H1 (cell line): Measurements from ENCODE around the gene CORT. TPM values are rescaled to one million over a fixed set of nuclear protein-coding genes. Genes with fewer than 3 reads are reported as not detected.

ENCODE experiments used
- CTCF ChIA-PET: fragments of 300-600 bp; sonication (Branson Sonifier 250); formaldehyde crosslinking; loops from one replicate; lab custom pipeline; 2021; ENCODE audit not compliant: partially characterized antibody; lab: Charles Lee
- POLR2A ChIA-PET: fragments of 300-600 bp; sonication (Branson Sonifier 250); formaldehyde crosslinking; loops from one replicate; lab custom pipeline; 2021; ENCODE audit warnings: inconsistent platforms; ENCODE audit not compliant: partially characterized antibody; lab: Charles Lee
- DNase-seq, 2 experiments: peaks; one replicate each; pipeline versions ENCODE4 v3.0.0 to v3.0.0-alpha.2; 2010 to 2022; ENCODE audit warnings: low spot score in 2 of 2, low read depth in 1 of 2, mixed read lengths in 1 of 2
- FAIRE-seq: peaks from 2 replicates; lab custom pipeline; 2011; peaks lifted over from hg19 to GRCh38; lab: Jason Lieb, UNC
- H2AFZ ChIP-seq: 2 replicates; pipeline ENCODE4 v1.8.1; 2012; ENCODE audit warnings: low read length, inconsistent platforms
- H2AK5ac ChIP-seq: 2 replicates; pipeline ENCODE4 v1.6.1; 2013; ENCODE audit warnings: low read depth, low read length
- H2BK120ac ChIP-seq: replicated peaks from 2 replicates; pipeline ENCODE3; 2013; ENCODE audit warnings: low read depth, low read length, inconsistent platforms
- H2BK12ac ChIP-seq: 2 replicates; pipeline ENCODE4 v1.6.1; 2013; ENCODE audit warnings: low read depth, low read length
- H2BK15ac ChIP-seq: 2 replicates; pipeline ENCODE4 v1.6.1; 2013; ENCODE audit warnings: low read length
- H2BK20ac ChIP-seq: 2 replicates; pipeline ENCODE4 v1.6.1; 2013; ENCODE audit warnings: low read length
- H2BK5ac ChIP-seq: 2 replicates; pipeline ENCODE4 v1.6.1; 2013; ENCODE audit warnings: low read depth, low read length
- H3K14ac ChIP-seq: 2 replicates; pipeline ENCODE4 v1.6.1; 2013; ENCODE audit warnings: inconsistent platforms; ENCODE audit not compliant: insufficient read length
- H3K18ac ChIP-seq: 2 replicates; pipeline ENCODE4 v1.6.1; 2013; ENCODE audit warnings: low read length; ENCODE audit errors: extremely low read depth
- H3K23ac ChIP-seq: 2 replicates; pipeline ENCODE4 v1.6.1; 2013; ENCODE audit warnings: inconsistent platforms; ENCODE audit not compliant: insufficient read length
- H3K23me2 ChIP-seq: 2 replicates; pipeline ENCODE4 v1.6.1; 2013; ENCODE audit warnings: low read depth, low read length
- H3K27ac ChIP-seq: 2 replicates; pipeline ENCODE4 v1.6.1; 2011; ENCODE audit warnings: low read depth, low read length, inconsistent platforms
- H3K27me3 ChIP-seq, 4 experiments: replicated peaks in 1 of 4; 1 replicate in 1 of 4; 2 replicates in 3 of 4; pipeline versions ENCODE4 v1.6.1 to v1.8.1; 2011 to 2013; ENCODE audit warnings: low read length in 3 of 4, mild to moderate bottlenecking in 3 of 4, inconsistent platforms in 2 of 4, mixed read lengths in 2 of 4, moderate library complexity in 1 of 4; ENCODE audit not compliant: control insufficient read depth in 3 of 4, insufficient read depth in 3 of 4; ENCODE audit errors: extremely low read depth in 1 of 4
- H3K36me3 ChIP-seq, 4 experiments: 2 replicates each; pipeline versions ENCODE4 v1.6.1 to v1.8.1; 2011 to 2013; ENCODE audit warnings: mild to moderate bottlenecking in 4 of 4, low read length in 3 of 4, moderate library complexity in 2 of 4, control low read depth in 1 of 4, inconsistent platforms in 1 of 4; ENCODE audit not compliant: insufficient read depth in 4 of 4, control insufficient read depth in 2 of 4
- H3K4ac ChIP-seq: replicated peaks from 2 replicates; pipeline ENCODE3; 2013; ENCODE audit warnings: low read length, low read depth, mixed read lengths, inconsistent platforms; ENCODE audit not compliant: insufficient read length
- H3K4me1 ChIP-seq, 4 experiments: replicated peaks in 1 of 4; 1 replicate in 1 of 4; 2 replicates in 3 of 4; pipeline versions ENCODE4 v1.6.1 to v1.8.1; 2011 to 2013; ENCODE audit warnings: low read length in 3 of 4, inconsistent platforms in 2 of 4, mixed read lengths in 1 of 4; ENCODE audit not compliant: insufficient read depth in 4 of 4, control insufficient read depth in 3 of 4
- H3K4me2 ChIP-seq, 2 experiments: 2 replicates each; pipeline versions ENCODE4 v1.6.1 to v1.8.1; 2011 to 2013; ENCODE audit warnings: low read depth in 2 of 2, low read length in 2 of 2, control low read depth in 1 of 2, inconsistent platforms in 1 of 2, mild to moderate bottlenecking in 1 of 2; ENCODE audit not compliant: insufficient read depth in 1 of 2
- H3K4me3 ChIP-seq, 4 experiments: fragments of 200-600, 300-600 bp in 1 of 4; sonication (generic), shearing (Covaris generic), sonication (Bioruptor Twin) in 1 of 4; 2 replicates each; pipeline versions ENCODE4 v1.5.1 to v1.8.1; 2011 to 2016; ENCODE audit warnings: low read length in 4 of 4, low read depth in 3 of 4, control low read depth in 2 of 4, inconsistent platforms in 2 of 4, mild to moderate bottlenecking in 2 of 4, mixed read lengths in 1 of 4, moderate library complexity in 1 of 4; ENCODE audit not compliant: insufficient read depth in 2 of 4; ENCODE audit errors: extremely low read depth in 1 of 4
- H3K56ac ChIP-seq: replicated peaks from 2 replicates; pipeline ENCODE3; 2013; ENCODE audit warnings: low read depth, mild to moderate bottlenecking, mixed read lengths, low read length, inconsistent platforms; ENCODE audit not compliant: insufficient read length
- H3K79me1 ChIP-seq: 2 replicates; pipeline ENCODE4 v1.6.1; 2013; ENCODE audit warnings: low read depth, low read length, control low read depth
- H3K79me2 ChIP-seq, 2 experiments: 2 replicates each; pipeline versions ENCODE4 v1.6.1 to v1.8.1; 2012 to 2013; ENCODE audit warnings: low read length in 2 of 2, mild to moderate bottlenecking in 2 of 2, inconsistent platforms in 1 of 2; ENCODE audit not compliant: insufficient read depth in 2 of 2, control insufficient read depth in 1 of 2
- H3K9ac ChIP-seq, 4 experiments: replicated peaks in 1 of 4; 1 replicate in 1 of 4; 2 replicates in 3 of 4; pipeline versions ENCODE4 v1.6.1 to v1.8.1; 2011 to 2013; ENCODE audit warnings: low read depth in 3 of 4, low read length in 3 of 4, control low read depth in 2 of 4, mild to moderate bottlenecking in 2 of 4, moderate library complexity in 2 of 4, inconsistent platforms in 1 of 4; ENCODE audit errors: extremely low read depth in 1 of 4
- H3K9me3 ChIP-seq, 2 experiments: 2 replicates each; pipeline versions ENCODE4 v1.6.1 to v1.8.1; 2012 to 2013; ENCODE audit warnings: mild to moderate bottlenecking in 2 of 2, moderate library complexity in 2 of 2, control low read depth in 1 of 2, inconsistent platforms in 1 of 2, low read depth in 1 of 2, low read length in 1 of 2, mixed read lengths in 1 of 2; ENCODE audit not compliant: insufficient read depth in 2 of 2
- H4K20me1 ChIP-seq, 2 experiments: replicated peaks in 1 of 2; 2 replicates each; pipeline versions ENCODE3 to v1.8.1; 2011 to 2013; ENCODE audit warnings: inconsistent platforms in 2 of 2, low read length in 2 of 2, mild to moderate bottlenecking in 1 of 2; ENCODE audit not compliant: insufficient read depth in 2 of 2, control insufficient read depth in 1 of 2
- H4K5ac ChIP-seq: 2 replicates; pipeline ENCODE4 v1.6.1; 2013; ENCODE audit warnings: low read length, low read depth, mixed read lengths, inconsistent platforms; ENCODE audit not compliant: insufficient read length
- H4K8ac ChIP-seq: 2 replicates; pipeline ENCODE4 v1.8.0; 2013; ENCODE audit warnings: mild to moderate bottlenecking, moderate library complexity, low read length, inconsistent platforms; ENCODE audit not compliant: insufficient read depth; ENCODE audit errors: extremely low read depth
- H4K91ac ChIP-seq: replicated peaks from 2 replicates; pipeline ENCODE3; 2013; ENCODE audit warnings: low read length, mixed read lengths, inconsistent platforms; ENCODE audit not compliant: insufficient read length
- CHD2 ChIP-seq: IDR thresholded peaks from 2 replicates; pipeline ENCODE4 v1.6.1; 2012; ENCODE audit warnings: low read length, improper control_type of control experiment
- EP300 ChIP-seq, 2 experiments: IDR thresholded peaks; 1 replicate in 1 of 2; 2 replicates in 1 of 2; pipeline ENCODE4 v1.6.1; 2011 to 2012; ENCODE audit warnings: low read depth in 2 of 2, low read length in 2 of 2, mild to moderate bottlenecking in 2 of 2, borderline replicate concordance in 1 of 2, inconsistent platforms in 1 of 2, moderate library complexity in 1 of 2
- GABPA ChIP-seq: IDR thresholded peaks from 2 replicates; pipeline ENCODE4 v1.6.1; 2011; ENCODE audit warnings: mild to moderate bottlenecking, low read length, moderate library complexity, borderline replicate concordance; ENCODE audit not compliant: insufficient read depth
- GTF2F1 ChIP-seq: IDR thresholded peaks from 2 replicates; pipeline ENCODE4 v1.6.1; 2012; ENCODE audit warnings: low read depth, low read length, improper control_type of control experiment, borderline replicate concordance
- HDAC6 ChIP-seq: IDR thresholded peaks from one replicate; pipeline ENCODE4 v1.7.1; 2012; ENCODE audit warnings: low read depth, mild to moderate bottlenecking, inconsistent platforms, low read length, moderate library complexity
- KDM4A ChIP-seq: IDR thresholded peaks from one replicate; pipeline ENCODE4 v1.7.1; 2012; ENCODE audit warnings: low read depth, mild to moderate bottlenecking, moderate library complexity, low read length, inconsistent platforms; ENCODE audit not compliant: severe bottlenecking
- PHF8 ChIP-seq: fragments of 200-600 bp; sonication (generic); conservative IDR thresholded peaks from 2 replicates; pipeline ENCODE4 v1.7.1; 2012; ENCODE audit warnings: low read depth, mild to moderate bottlenecking, inconsistent platforms, low read length, moderate library complexity
- POLR2AphosphoS5 ChIP-seq: IDR thresholded peaks from 2 replicates; pipeline ENCODE4 v1.6.1; 2011; ENCODE audit warnings: low read depth, low read length
- RBBP5 ChIP-seq: IDR thresholded peaks from 2 replicates; pipeline ENCODE4 v1.7.1; 2012; ENCODE audit warnings: low read depth, mild to moderate bottlenecking, inconsistent platforms, low read length, moderate library complexity, borderline replicate concordance
- RNF2 ChIP-seq: fragments of 200-900, 300-1000 bp; sonication (generic); IDR thresholded peaks from 2 replicates; pipeline ENCODE4 v1.7.1; 2016; ENCODE audit warnings: borderline replicate concordance, low read depth, mild to moderate bottlenecking, antibody characterized with exemption, low read length; ENCODE audit not compliant: poor library complexity, severe bottlenecking; ENCODE audit errors: missing control alignments
- SIX5 ChIP-seq: IDR thresholded peaks from 2 replicates; pipeline ENCODE4 v1.6.1; 2011; ENCODE audit warnings: mild to moderate bottlenecking, low read depth, low read length
- TAF7 ChIP-seq: optimal IDR thresholded peaks from 2 replicates; pipeline ENCODE3; 2011; ENCODE audit warnings: low read depth, mild to moderate bottlenecking, inconsistent platforms, low read length, moderate library complexity, borderline replicate concordance
- ZNF274 ChIP-seq: IDR thresholded peaks from 2 replicates; pipeline ENCODE4 v1.7.0; 2012; ENCODE audit warnings: low read length, borderline replicate concordance; ENCODE audit errors: extremely low read depth
- WGBS, 2 experiments: shearing (Covaris generic) in 1 of 2; methylation state at CpG; one replicate each; pipeline versions ENCODE4 v1.1.6 to v1.1.7; 2013 to 2015; ENCODE audit warnings: low lambda C conversion rate in 2 of 2, mixed read lengths in 2 of 2, inconsistent platforms in 1 of 2, low coverage in 1 of 2, missing lambda C conversion rate in 1 of 2; ENCODE audit not compliant: insufficient replicate concordance in 2 of 2, insufficient coverage in 1 of 2, insufficient read length in 1 of 2; ENCODE audit errors: extremely low coverage in 1 of 2, missing lambda C conversion rate in 1 of 2; 5-methylcytosine and 5-hydroxymethylcytosine counted together
- polyA plus RNA-seq, 7 experiments: library from polyadenylated mRNA; depleted of rRNA in 3 of 7; stranded (reverse) in 5 of 7; unstranded in 2 of 7; fragments of >200 nt in 5 of 7; fragments of 200-250 nt in 2 of 7; gene quantifications; 1 replicate in 5 of 7; 2 replicates in 1 of 7; 4 replicates in 1 of 7; pipeline versions ENCODE4 v1.2.1 to v1.2.3, GENCODE V29; 2011 to 2013; ENCODE audit warnings: missing spikeins in 2 of 7, mixed read lengths in 2 of 7
- total RNA-seq: library from RNA; stranded (reverse); fragmentation: NEBNext Ultra II Directional; extraction: Animal tissue kit (Norgen Biotek cat#: 25700); gene quantifications from 2 replicates; pipeline ENCODE4 v1.2.1, GENCODE V29; 2021

CORT gene
- total and polyA plus RNA-seq, 2 of the 8 experiments (the other 6 are each of a cell fraction or from before 2014, with no cell fraction given), result 0.15 to 0.30 TPM

- H3K27me3 ChIP-seq, result no peaks in the 10 kb centered on the region
- POLR2A ChIA-PET, result interaction anchor here (0.9 to 2.1 kb wide), 4 partner anchors 9 to 24 kb away, joined by 6 to 7 read pairs (median 6); partner anchors contain the start of genes CENPS and PEX14
- H3K4me1 ChIP-seq, result peaks cover 0 to 9% (median 5%) of the 10 kb centered on the region in 4 experiments; a peak in 5 of 7 replicates
- no peak overlapping the region for H3K23ac ChIP-seq
- no peak for DNase-seq
- peak overlapping the region in 1 of 4 experiments; percentile 2; a peak in 1 of 8 replicates for H3K4me3 ChIP-seq
- TF ChIP-seq SIX5 (no peak), RBBP5 (no peak), GABPA (no peak), CHD2 (no peak), ZNF274 (no peak), TAF7 (no peak), GTF2F1 (no peak), RNF2 (no peak), HDAC6 (no peak), POLR2AphosphoS5 (no peak), PHF8 (no peak), KDM4A (no peak), EP300 (IDR thresholded peaks at IDR 0.05; ENCODE audit: borderline replicate concordance in 1 of 2, low read depth in 2 of 2, low read length in 2 of 2) (no peak)
- TF ChIP-seq, all 59 proteins: peak for 0
- H3K56ac ChIP-seq, result no peak overlapping the region
- no peaks in the 10 kb centered on the region for H3K23me2 ChIP-seq
- CTCF ChIA-PET, result interaction anchor here (0.8 to 7.4 kb wide), 7 partner anchors 8 to 667 kb away, joined by 3 to 34 read pairs (median 4); partner anchors contain the start of gene CENPS
- H2AK5ac ChIP-seq, result no peak overlapping the region
- H3K79me2 ChIP-seq, result no peaks in the 10 kb centered on the region
- no peak overlapping the region for H3K14ac ChIP-seq
- peaks cover 0 to 4% of the 10 kb centered on the region in 2 experiments for H4K20me1 ChIP-seq
- no peaks in the 10 kb centered on the region for H3K9me3 ChIP-seq
- no peak overlapping the region for H2BK5ac ChIP-seq
- H2AFZ ChIP-seq, result no peak overlapping the region
- H4K91ac ChIP-seq, result no peak overlapping the region
- H2BK12ac ChIP-seq, result no peak overlapping the region
- no peaks in the 10 kb centered on the region; a peak in 2 of 8 replicates for H3K36me3 ChIP-seq
- H3K27ac ChIP-seq, result no peak overlapping the region
- WGBS, 2 experiments, result 37% methylated on average over 10 of the region's 10 CpGs; no CpG with 5 or more reads in 1 of the 2 experiments
- H2BK120ac ChIP-seq, result no peak overlapping the region
- no peak overlapping the region for H2BK20ac ChIP-seq
- no peak overlapping the region for H3K4ac ChIP-seq
- H3K9ac ChIP-seq, result no peak overlapping the region
- H3K18ac ChIP-seq, result no peak overlapping the region
- no peak overlapping the region for H4K5ac ChIP-seq
- no peak overlapping the region for H4K8ac ChIP-seq
- no peak overlapping the region for H2BK15ac ChIP-seq
- H3K4me2 ChIP-seq, result peak overlapping the region in 1 of 2 experiments; percentile 20; a peak in 1 of 4 replicates
- FAIRE-seq, result no peak
- H3K79me1 ChIP-seq, result no peaks in the 10 kb centered on the region
These were observed 1.5 kb downstream of the CORT start for GRCh38 chr1:10451287-10451686.
